Measurements from ENCODE around the gene IKBKE. TPM values are rescaled to one million over a fixed set of nuclear protein-coding genes. Genes with fewer than 3 reads are reported as not detected.

The IKBKE gene
- total and polyA plus RNA-seq, 2 of the 8 experiments (the other 6 are each of a cell fraction or from before 2014, with no cell fraction given), result 8.6 to 12.0 TPM

DNA sequence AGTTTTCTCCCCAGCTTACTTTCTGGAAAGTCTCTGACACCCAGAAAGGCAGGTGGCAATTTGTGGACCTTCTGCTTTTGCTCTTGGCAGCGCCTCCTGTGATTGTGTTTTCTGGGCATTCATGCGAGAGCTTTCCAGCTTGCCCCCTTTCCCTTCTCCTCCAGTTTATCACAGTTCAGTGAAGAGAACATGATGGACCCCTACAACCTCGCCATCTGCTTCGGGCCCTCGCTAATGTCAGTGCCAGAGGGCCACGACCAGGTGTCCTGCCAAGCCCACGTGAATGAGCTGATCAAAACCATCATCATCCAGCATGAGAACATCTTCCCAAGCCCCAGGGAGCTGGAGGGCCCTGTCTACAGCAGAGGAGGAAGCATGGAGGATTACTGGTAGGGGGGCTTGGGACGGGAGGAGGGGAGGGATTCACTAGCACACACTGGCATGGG is 24.3 kb upstream of the IKBKE start:
- no peak for TF ChIP-seq SIX5 (IDR thresholded peaks at IDR 0.05; ENCODE audit: low read depth, low read length)
- no peak overlapping the region for H3K27ac ChIP-seq (ENCODE audit: low read depth, low read length)
- no peak for FAIRE-seq
- no peak overlapping the region for H2BK20ac ChIP-seq (ENCODE audit: low read length)
- no peak overlapping the region for H3K56ac ChIP-seq (replicated peaks; ENCODE audit: insufficient read length, low read depth, low read length)
- no peak overlapping the region for H3K4me2 ChIP-seq (ENCODE audit: insufficient read depth in 1 of 2, low read depth in 2 of 2, low read length in 2 of 2)
- H4K5ac ChIP-seq (ENCODE audit: insufficient read length, low read depth, low read length), result no peak overlapping the region
- DNase-seq (ENCODE audit: low read depth in 1 of 2, low spot score in 2 of 2), result no peak
- H3K4me3 ChIP-seq (ENCODE audit: extremely low read depth in 1 of 4, insufficient read depth in 2 of 4, low read depth in 3 of 4, low read length in 4 of 4), result no peak overlapping the region
- H2AK5ac ChIP-seq (ENCODE audit: low read depth, low read length), result no peak overlapping the region
- H3K79me1 ChIP-seq (ENCODE audit: low read depth, low read length), result no peaks in the 10 kb centered on the region; the same call in 1 of the 2 replicates
- H3K23ac ChIP-seq (ENCODE audit: insufficient read length), result no peak overlapping the region
- no peaks in the 10 kb centered on the region for H4K20me1 ChIP-seq (replicated peaks in 1 of 2; ENCODE audit: control insufficient read depth in 1 of 2, insufficient read depth in 2 of 2, low read length in 2 of 2)
- 90% methylated on average over 8 of the region's 8 CpGs; no CpG with 5 or more reads in 1 of the 2 experiments for WGBS, 2 experiments (ENCODE audit: extremely low coverage in 1 of 2, insufficient coverage in 1 of 2, insufficient read length in 1 of 2, insufficient replicate concordance in 2 of 2, low coverage in 1 of 2, low lambda C conversion rate in 2 of 2, missing lambda C conversion rate in 1 of 2)
- H2BK5ac ChIP-seq (ENCODE audit: low read depth, low read length), result no peak overlapping the region
- H3K4ac ChIP-seq (replicated peaks; ENCODE audit: insufficient read length, low read depth, low read length), result no peak overlapping the region
- H3K9me3 ChIP-seq (ENCODE audit: insufficient read depth in 2 of 2, low read depth in 1 of 2, low read length in 1 of 2), result no peaks in the 10 kb centered on the region
- H2BK15ac ChIP-seq (ENCODE audit: low read length), result no peak overlapping the region
- ChIA-PET CTCF (ENCODE audit: partially characterized antibody) (interaction anchor here (1.1 to 2.1 kb wide), 7 partner anchors 13 to 137 kb away, joined by 3 to 8 read pairs (median 4); partner anchors contain the start of gene IKBKE), POLR2A (ENCODE audit: partially characterized antibody) (interaction anchor here (1.4 kb wide), 1 partner anchor 14 kb away, joined by 3 read pairs; no protein-coding TSS in a partner anchor)
- no peaks in the 10 kb centered on the region for H3K79me2 ChIP-seq (ENCODE audit: control insufficient read depth in 1 of 2, insufficient read depth in 2 of 2, low read length in 2 of 2)
- H3K27me3 ChIP-seq (replicated peaks in 1 of 4; ENCODE audit: control insufficient read depth in 3 of 4, extremely low read depth in 1 of 4, insufficient read depth in 3 of 4, low read length in 3 of 4), result no peaks in the 10 kb centered on the region
- H3K23me2 ChIP-seq (ENCODE audit: low read depth, low read length), result no peaks in the 10 kb centered on the region
- H3K9ac ChIP-seq (replicated peaks in 1 of 4; ENCODE audit: extremely low read depth in 1 of 4, low read depth in 3 of 4, low read length in 3 of 4), result no peak overlapping the region
- no peak overlapping the region for H2BK120ac ChIP-seq (replicated peaks; ENCODE audit: low read depth, low read length)
- no peak overlapping the region for H4K8ac ChIP-seq (ENCODE audit: extremely low read depth, insufficient read depth, low read length)
- no peak overlapping the region for H4K91ac ChIP-seq (replicated peaks; ENCODE audit: insufficient read length, low read length)
- H2BK12ac ChIP-seq (ENCODE audit: low read depth, low read length), result no peak overlapping the region
- H3K36me3 ChIP-seq (ENCODE audit: control insufficient read depth in 2 of 4, insufficient read depth in 4 of 4, low read length in 3 of 4), result peaks cover 0 to 10% (median 6%) of the 10 kb centered on the region in 4 experiments; a peak in 6 of 8 replicates
- H2AFZ ChIP-seq (ENCODE audit: low read length), result no peak overlapping the region
- no peak overlapping the region for H3K18ac ChIP-seq (ENCODE audit: extremely low read depth, low read length)
- H3K4me1 ChIP-seq (replicated peaks in 1 of 4; ENCODE audit: control insufficient read depth in 3 of 4, insufficient read depth in 4 of 4, low read length in 3 of 4), result no peaks in the 10 kb centered on the region
- H3K14ac ChIP-seq (ENCODE audit: insufficient read length), result no peak overlapping the region

Measured in H1 (cell line).